HepG2 (cell line): ENCODE data around the gene ABL2. TPM values are rescaled to one million over a fixed set of nuclear protein-coding genes. Genes with fewer than 3 reads are reported as not detected.

ENCODE experiments used
- ATAC-seq: fragments of 200-7000 bp; cut with Tn5 transposase; 3 replicates; pipeline ENCODE4 v1.9.1; 2020; ENCODE audit warnings: mild to moderate bottlenecking, moderate library complexity
- BruUV-seq: library from RNA; stranded (reverse); fragments of 400-500 nt; replicated peaks from 2 replicates; lab custom pipeline; 2021; lab: Mats Ljungman, UMichigan
- CTCF ChIA-PET: fragments of 300-600 bp; formaldehyde crosslinking; extraction: SDS; loops from one replicate; lab custom pipeline; 2021; ENCODE audit warnings: low total read pairs, inconsistent platforms, low intra/inter-chr PET ratio; lab: Yijun Ruan, JAX
- POLR2A ChIA-PET: fragments of 350-600 bp; sonication (Branson Sonifier 250); formaldehyde crosslinking; loops from one replicate; lab custom pipeline; 2020; ENCODE audit warnings: antibody characterized with exemption, inconsistent platforms; lab: Yijun Ruan, JAX
- DNase-seq: peaks from one replicate; pipeline ENCODE4 v3.0.0-alpha.2; 2015; ENCODE audit warnings: low spot score
- FAIRE-seq: peaks from 3 replicates; lab custom pipeline; 2011; peaks lifted over from hg19 to GRCh38; lab: Jason Lieb, UNC
- H2AFZ ChIP-seq: one replicate; pipeline ENCODE4 v1.6.1; 2011; ENCODE audit warnings: low read length, inconsistent platforms
- H3K27ac ChIP-seq: fragments of 300-600 bp; 3 replicates; pipeline ENCODE4 v1.8.0; 2011; ENCODE audit warnings: mixed run types, mild to moderate bottlenecking, mixed read lengths, low read length, inconsistent platforms; ENCODE audit not compliant: insufficient read depth; ENCODE audit errors: extremely low read length
- H3K27me3 ChIP-seq, 2 experiments: fragments of 200-600 bp in 1 of 2; 2 replicates in 1 of 2; 3 replicates in 1 of 2; pipeline versions ENCODE4 v1.6.0 to v1.8.0; 2011; ENCODE audit warnings: low read length in 2 of 2, mild to moderate bottlenecking in 2 of 2, moderate library complexity in 2 of 2, inconsistent platforms in 1 of 2; ENCODE audit not compliant: insufficient read depth in 2 of 2, control insufficient read depth in 1 of 2
- H3K36me3 ChIP-seq, 2 experiments: fragments of 200-600 bp in 1 of 2; replicated peaks in 1 of 2; 2 replicates in 1 of 2; 3 replicates in 1 of 2; pipeline versions ENCODE4 v1.5.1 to v1.8.0; 2011; ENCODE audit warnings: low read length in 2 of 2, inconsistent platforms in 1 of 2; ENCODE audit not compliant: insufficient read depth in 2 of 2, control insufficient read depth in 1 of 2
- H3K4me1 ChIP-seq: 2 replicates; pipeline ENCODE4 v1.5.1; 2012; ENCODE audit warnings: low read length, inconsistent platforms; ENCODE audit not compliant: insufficient read depth
- H3K4me2 ChIP-seq: 2 replicates; pipeline ENCODE4 v1.6.0; 2011; ENCODE audit warnings: low read depth, low read length, inconsistent platforms
- H3K4me3 ChIP-seq, 3 experiments: fragments of 200-600 bp in 1 of 3; sonication (generic), shearing (Covaris generic) in 1 of 3; replicated peaks in 1 of 3; 2 replicates each; pipeline ENCODE4 v1.5.1; 2011 to 2016; ENCODE audit warnings: low read length in 3 of 3, inconsistent platforms in 2 of 3, low read depth in 2 of 3, mild to moderate bottlenecking in 2 of 3, control low read depth in 1 of 3, mixed read lengths in 1 of 3; ENCODE audit not compliant: insufficient read depth in 1 of 3
- H3K79me2 ChIP-seq: one replicate; pipeline ENCODE4 v1.6.1; 2011; ENCODE audit warnings: low read length, inconsistent platforms; ENCODE audit not compliant: insufficient read depth
- H3K9ac ChIP-seq: 2 replicates; pipeline ENCODE4 v1.6.0; 2011; ENCODE audit warnings: mild to moderate bottlenecking, low read depth, low read length, inconsistent platforms; ENCODE audit not compliant: insufficient read depth
- H3K9me3 ChIP-seq: 2 replicates; pipeline ENCODE4 v1.5.1; 2012; ENCODE audit warnings: mild to moderate bottlenecking, low read length
- H4K20me1 ChIP-seq: 2 replicates; pipeline ENCODE4 v1.6.0; 2011; ENCODE audit warnings: inconsistent platforms, mild to moderate bottlenecking, low read length, moderate library complexity; ENCODE audit not compliant: insufficient read depth
- ELK4 ChIP-seq: sonication (generic); formaldehyde crosslinking; IDR thresholded peaks from 2 replicates; pipeline ENCODE4 v1.9.0; 2021; ENCODE audit warnings: missing genetic modification reagents, borderline replicate concordance
- KDM2A ChIP-seq: sonication (generic); formaldehyde crosslinking; IDR thresholded peaks from 2 replicates; pipeline ENCODE4 v1.4.0; 2020; ENCODE audit warnings: low read depth, missing genetic modification reagents, borderline replicate concordance
- MEIS1 ChIP-seq: sonication (generic); formaldehyde crosslinking; IDR thresholded peaks from 2 replicates; pipeline ENCODE4 v1.9.0; 2021; ENCODE audit warnings: mild to moderate bottlenecking, missing genetic modification reagents, moderate library complexity, borderline replicate concordance
- NFE2L1 ChIP-seq: sonication (generic); formaldehyde crosslinking; IDR thresholded peaks from 2 replicates; pipeline ENCODE4 v1.4.0; 2020; ENCODE audit warnings: missing genetic modification reagents, mild to moderate bottlenecking, borderline replicate concordance
- POLR2AphosphoS5 ChIP-seq: IDR thresholded peaks from 2 replicates; pipeline ENCODE4 v1.6.1; 2012; ENCODE audit warnings: low read depth, low read length
- RAD51 ChIP-seq: fragments of 450-650 bp; IDR thresholded peaks from 2 replicates; pipeline ENCODE4 v1.6.1; 2016; ENCODE audit warnings: borderline replicate concordance
- RORA ChIP-seq: sonication (generic); formaldehyde crosslinking; IDR thresholded peaks from 2 replicates; pipeline ENCODE4 v1.5.0; 2020; ENCODE audit warnings: mild to moderate bottlenecking, missing genetic modification reagents, moderate library complexity
- ZBTB20 ChIP-seq: sonication (generic); formaldehyde crosslinking; IDR thresholded peaks from 2 replicates; pipeline ENCODE4 v1.8.1; 2023; ENCODE audit warnings: missing genetic modification reagents, low read depth, mild to moderate bottlenecking, borderline replicate concordance
- ZFP1 ChIP-seq: IDR thresholded peaks from 2 replicates; pipeline ENCODE4 v1.6.1; 2016
- ZMYM2 ChIP-seq: sonication (generic); formaldehyde crosslinking; IDR thresholded peaks from 2 replicates; pipeline ENCODE4 v1.8.0; 2022; ENCODE audit warnings: mild to moderate bottlenecking, missing genetic modification reagents
- ZNF292 ChIP-seq: sonication (generic); formaldehyde crosslinking; IDR thresholded peaks from 2 replicates; pipeline ENCODE4 v1.8.1; 2022; ENCODE audit warnings: mild to moderate bottlenecking, low read depth, missing genetic modification reagents, borderline replicate concordance
- ZNF34 ChIP-seq: sonication (generic); formaldehyde crosslinking; IDR thresholded peaks from 2 replicates; pipeline ENCODE4 v1.4.0; 2020; ENCODE audit warnings: mild to moderate bottlenecking, missing genetic modification reagents, borderline replicate concordance
- ZNF644 ChIP-seq: IDR thresholded peaks from 2 replicates; pipeline ENCODE4 v1.6.1; 2016; ENCODE audit warnings: low read depth
- ZNF713 ChIP-seq: sonication (generic); formaldehyde crosslinking; IDR thresholded peaks from 2 replicates; pipeline ENCODE4 v1.4.0; 2020; ENCODE audit warnings: mild to moderate bottlenecking, missing genetic modification reagents
- ZNF891 ChIP-seq: sonication (generic); formaldehyde crosslinking; IDR thresholded peaks from 2 replicates; pipeline ENCODE4 v1.5.0; 2020; ENCODE audit warnings: mild to moderate bottlenecking, missing genetic modification reagents
- WGBS: methylation state at CpG from one replicate; pipeline ENCODE4 v1.1.6; 2017; ENCODE audit warnings: low lambda C conversion rate; 5-methylcytosine and 5-hydroxymethylcytosine counted together
- in situ Hi-C: cut with HindIII; loops from 2 replicates; pipeline ENCODE4 v1.10.0; 2017; ENCODE audit warnings: low pct_unique_long_range_greater_than_20kb; ENCODE audit not compliant: extremely low pct_ligation_motif_present
- intact Hi-C: fragments of 100-400 bp; cut with micrococcal nuclease; formaldehyde crosslinking; loops from one replicate; pipeline ENCODE4 v1.10.0; 2022; ENCODE audit not compliant: unreplicated experiment
- polyA plus RNA-seq, 8 experiments: library from polyadenylated mRNA; depleted of rRNA in 3 of 8; stranded (reverse) in 7 of 8; unstranded in 1 of 8; fragments of >200 nt; fragmentation: Illumina TruSeq in 4 of 8; extraction: Trizol in 4 of 8; gene quantifications; 2 replicates each; pipeline versions ENCODE4 v1.2.1 to v1.2.3, GENCODE V29; 2011 to 2016; ENCODE audit warnings: low read depth in 4 of 8, missing spikeins in 1 of 8, mixed read lengths in 1 of 8; ENCODE audit not compliant: insufficient read depth in 1 of 8
- total RNA-seq, 5 experiments: library from RNA; depleted of rRNA; stranded (reverse); fragments of >200 nt; fragmentation: Illumina TruSeq; extraction: Trizol; gene quantifications; 2 replicates each; pipeline ENCODE4 v1.2.3, GENCODE V29; 2016; ENCODE audit warnings: low read depth in 1 of 5
- TF ChIP-seq, protein P1 (sequence below), 2 experiments: IDR thresholded peaks; 2 replicates each; pipeline ENCODE4 v1.6.1; 2011 to 2012; ENCODE audit warnings: low read length in 2 of 2, borderline replicate concordance in 1 of 2, low read depth in 1 of 2, mild to moderate bottlenecking in 1 of 2, moderate library complexity in 1 of 2

The ABL2 gene
- total and polyA plus RNA-seq, 2 of the 13 experiments (the other 11 are each of a cell fraction or from before 2014, with no cell fraction given): 5.8 to 6.0 TPM

DNA sequence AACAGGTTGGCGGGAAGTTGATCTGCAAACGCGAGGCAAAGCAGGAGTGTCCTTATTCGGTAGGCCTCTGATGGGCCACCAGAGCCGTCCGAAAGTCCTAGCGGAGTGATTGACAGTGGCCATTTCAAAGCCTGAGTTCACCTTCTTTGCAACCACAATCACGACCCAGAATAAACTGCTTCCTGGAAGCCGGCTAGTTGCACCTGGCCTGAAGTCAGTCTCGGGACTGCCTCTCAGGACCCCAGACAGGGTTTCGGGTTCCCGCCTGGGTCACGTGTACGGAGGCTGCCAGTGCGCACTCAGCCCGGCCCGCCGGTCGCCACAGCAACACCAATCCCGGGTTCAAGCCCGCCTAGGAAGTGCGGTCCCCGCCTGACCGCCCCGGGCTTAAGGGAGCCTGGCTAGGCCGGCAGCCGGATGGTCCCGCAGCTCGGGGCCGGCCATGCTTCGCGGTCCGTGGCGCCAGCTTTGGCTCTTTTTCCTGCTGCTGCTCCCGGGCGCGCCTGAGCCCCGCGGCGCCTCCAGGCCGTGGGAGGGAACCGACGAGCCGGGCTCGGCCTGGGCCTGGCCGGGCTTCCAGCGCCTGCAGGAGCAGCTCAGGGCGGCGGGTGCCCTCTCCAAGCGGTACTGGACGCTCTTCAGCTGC lies 147.7 kb downstream of the ABL2 start, which contains the start of gene TOR3A:
TOR3A (plus strand) TSS at position 384 of the 646 bp plus-strand sequence; CDS start at position 443, 59 bp downstream.
- intact Hi-C loops: loop anchor here (1.0 to 2.0 kb wide), 2 partner anchors 23 to 113 kb away; no protein-coding TSS in a partner anchor
- Histone ChIP-seq H3K9ac (peak within 1 kb of the TSS; percentile 79), H3K4me3 (peak within 1 kb of the TSS; percentile 58 to 86 (median 85)), H2AFZ (peak within 1 kb of the TSS; percentile 42), H3K9me3 (no peaks in the 10 kb centered on the region), H3K4me1 (peaks cover 39% of the 10 kb centered on the region), H4K20me1 (no peaks in the 10 kb centered on the region), H3K36me3 (peaks cover 1 to 8% of the 10 kb centered on the region in 2 experiments; a peak in 2 of 5 replicates), H3K4me2 (peak within 1 kb of the TSS; percentile 96), H3K79me2 (peaks cover 16% of the 10 kb centered on the region), H3K27me3 (no peaks in the 10 kb centered on the region), H3K27ac (peak within 1 kb of the TSS; percentile 77)
- peak; percentile 52 for FAIRE-seq
- peak; percentile 81 for DNase-seq
- in situ Hi-C loops: loop anchor here (10.0 kb wide), 1 partner anchor 283 kb away; the partner anchor contains the start of gene AXDND1
- BruUV-seq: no TSS peak
- ChIA-PET CTCF (no interaction called here), POLR2A (interaction anchor here (0.8 to 3.2 kb wide), 5 partner anchors 10 to 212 kb away, joined by 3 to 20 read pairs (median 6); partner anchors contain the start of gene SOAT1)
- peak; percentile 91 for ATAC-seq
- WGBS: 0% methylated on average over 4 of the region's 51 CpGs
- TF ChIP-seq MEIS1 (CRISPR knock-in tag) (peak; percentile 20; the same call in 1 of the 2 replicates), ZNF891 (CRISPR knock-in tag) (0 out of 2 replicates have a peak, but pooled peaks have one; percentile 1), ZNF644 (CRISPR knock-in tag) (no peak), ZNF34 (0 out of 2 replicates have a peak, but pooled peaks have one; percentile 46), KDM2A (CRISPR knock-in tag) (peak; percentile 89; the same call in 1 of the 2 replicates), ZFP1 (CRISPR knock-in tag) (no peak), ELK4 (no peak), RORA (CRISPR knock-in tag) (no peak), ZNF292 (CRISPR knock-in tag) (no peak), ZBTB20 (CRISPR knock-in tag) (peak; percentile 52; the same call in 1 of the 2 replicates), ZNF713 (CRISPR knock-in tag) (no peak; the same call in 1 of the 2 replicates), NFE2L1 (no peak), POLR2AphosphoS5 (peak; percentile 67), RAD51 (peak; percentile 65; the same call in 1 of the 2 replicates), ZMYM2 (no peak)
- TF ChIP-seq, protein P1, sequence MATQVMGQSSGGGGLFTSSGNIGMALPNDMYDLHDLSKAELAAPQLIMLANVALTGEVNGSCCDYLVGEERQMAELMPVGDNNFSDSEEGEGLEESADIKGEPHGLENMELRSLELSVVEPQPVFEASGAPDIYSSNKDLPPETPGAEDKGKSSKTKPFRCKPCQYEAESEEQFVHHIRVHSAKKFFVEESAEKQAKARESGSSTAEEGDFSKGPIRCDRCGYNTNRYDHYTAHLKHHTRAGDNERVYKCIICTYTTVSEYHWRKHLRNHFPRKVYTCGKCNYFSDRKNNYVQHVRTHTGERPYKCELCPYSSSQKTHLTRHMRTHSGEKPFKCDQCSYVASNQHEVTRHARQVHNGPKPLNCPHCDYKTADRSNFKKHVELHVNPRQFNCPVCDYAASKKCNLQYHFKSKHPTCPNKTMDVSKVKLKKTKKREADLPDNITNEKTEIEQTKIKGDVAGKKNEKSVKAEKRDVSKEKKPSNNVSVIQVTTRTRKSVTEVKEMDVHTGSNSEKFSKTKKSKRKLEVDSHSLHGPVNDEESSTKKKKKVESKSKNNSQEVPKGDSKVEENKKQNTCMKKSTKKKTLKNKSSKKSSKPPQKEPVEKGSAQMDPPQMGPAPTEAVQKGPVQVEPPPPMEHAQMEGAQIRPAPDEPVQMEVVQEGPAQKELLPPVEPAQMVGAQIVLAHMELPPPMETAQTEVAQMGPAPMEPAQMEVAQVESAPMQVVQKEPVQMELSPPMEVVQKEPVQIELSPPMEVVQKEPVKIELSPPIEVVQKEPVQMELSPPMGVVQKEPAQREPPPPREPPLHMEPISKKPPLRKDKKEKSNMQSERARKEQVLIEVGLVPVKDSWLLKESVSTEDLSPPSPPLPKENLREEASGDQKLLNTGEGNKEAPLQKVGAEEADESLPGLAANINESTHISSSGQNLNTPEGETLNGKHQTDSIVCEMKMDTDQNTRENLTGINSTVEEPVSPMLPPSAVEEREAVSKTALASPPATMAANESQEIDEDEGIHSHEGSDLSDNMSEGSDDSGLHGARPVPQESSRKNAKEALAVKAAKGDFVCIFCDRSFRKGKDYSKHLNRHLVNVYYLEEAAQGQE (IDR thresholded peaks at IDR 0.05; ENCODE audit: borderline replicate concordance in 1 of 2, low read depth in 1 of 2, low read length in 2 of 2): no peak
